Measurements from ENCODE around the gene PARP11. TPM values are rescaled to one million over a fixed set of nuclear protein-coding genes. Genes with fewer than 3 reads are reported as not detected.

The PARP11 gene
- total and polyA plus RNA-seq, 4 donors: 2.2 to 7.1 (median 4.0) TPM

DNA sequence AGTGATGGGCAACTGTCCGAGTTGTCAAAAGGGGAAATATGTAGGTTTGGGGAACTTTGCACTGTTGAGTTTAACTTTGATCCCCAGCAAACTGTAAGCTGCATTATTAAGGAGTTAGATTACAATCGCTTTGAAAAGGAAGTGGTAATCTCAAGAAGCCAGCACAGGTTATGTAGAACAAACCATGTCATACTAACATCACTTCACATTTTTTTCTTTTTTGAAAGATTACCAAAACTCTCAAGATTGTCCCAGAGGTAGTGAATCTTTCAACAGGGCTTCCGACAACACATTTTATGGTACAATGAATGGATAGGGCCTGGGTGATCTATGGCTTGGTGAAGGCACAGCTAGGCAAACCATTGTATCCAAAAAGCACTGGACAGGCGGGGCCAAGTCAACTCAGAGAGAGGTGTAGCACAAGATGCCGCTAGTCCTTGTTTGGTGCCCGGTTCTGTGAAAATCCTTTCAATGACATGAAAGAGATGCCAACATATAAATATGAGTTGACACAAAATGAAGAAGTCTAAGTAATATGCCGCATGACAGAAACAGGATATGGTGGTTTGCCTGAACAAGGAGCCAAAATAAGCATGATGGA lies 24.3 kb upstream of the PARP11 start:
- H3K27me3 ChIP-seq (ENCODE audit: control insufficient read depth in 4 of 4, insufficient read depth in 4 of 4, low read length in 3 of 4): no peaks in the 10 kb centered on the region
- H3K4me3 ChIP-seq (ENCODE audit: low read depth in 1 of 3, low read length in 3 of 3): no peak overlapping the region
- WGBS: 80% methylated on average over 7 of the region's 7 CpGs
- no peaks in the 10 kb centered on the region for H3K36me3 ChIP-seq (ENCODE audit: control insufficient read depth in 4 of 4, insufficient read depth in 3 of 4, low read depth in 1 of 4, low read length in 3 of 4)
- no peak for DNase-seq (ENCODE audit: low spot score)
- H3K9ac ChIP-seq (ENCODE audit: low read depth in 1 of 2, low read length in 2 of 2): no peak overlapping the region
- H3K9me3 ChIP-seq (ENCODE audit: control insufficient read depth in 4 of 4, low read length in 3 of 4): no peaks in the 10 kb centered on the region
- TF ChIP-seq JUND (IDR thresholded peaks at IDR 0.05) (no peak), RAD21 (IDR thresholded peaks at IDR 0.05) (no peak), HNF4A (conservative IDR thresholded peaks at IDR 0.05) (no peak), HNF4G (IDR thresholded peaks at IDR 0.05) (no peak), GABPA (IDR thresholded peaks at IDR 0.05 in 1 of 2, conservative IDR thresholded peaks at IDR 0.05 in 1 of 2) (no peak), FOXA2 (IDR thresholded peaks at IDR 0.05) (no peak)
- TF ChIP-seq, protein P1, sequence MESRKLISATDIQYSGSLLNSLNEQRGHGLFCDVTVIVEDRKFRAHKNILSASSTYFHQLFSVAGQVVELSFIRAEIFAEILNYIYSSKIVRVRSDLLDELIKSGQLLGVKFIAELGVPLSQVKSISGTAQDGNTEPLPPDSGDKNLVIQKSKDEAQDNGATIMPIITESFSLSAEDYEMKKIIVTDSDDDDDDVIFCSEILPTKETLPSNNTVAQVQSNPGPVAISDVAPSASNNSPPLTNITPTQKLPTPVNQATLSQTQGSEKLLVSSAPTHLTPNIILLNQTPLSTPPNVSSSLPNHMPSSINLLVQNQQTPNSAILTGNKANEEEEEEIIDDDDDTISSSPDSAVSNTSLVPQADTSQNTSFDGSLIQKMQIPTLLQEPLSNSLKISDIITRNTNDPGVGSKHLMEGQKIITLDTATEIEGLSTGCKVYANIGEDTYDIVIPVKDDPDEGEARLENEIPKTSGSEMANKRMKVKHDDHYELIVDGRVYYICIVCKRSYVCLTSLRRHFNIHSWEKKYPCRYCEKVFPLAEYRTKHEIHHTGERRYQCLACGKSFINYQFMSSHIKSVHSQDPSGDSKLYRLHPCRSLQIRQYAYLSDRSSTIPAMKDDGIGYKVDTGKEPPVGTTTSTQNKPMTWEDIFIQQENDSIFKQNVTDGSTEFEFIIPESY (IDR thresholded peaks at IDR 0.05): no peak
- no peak overlapping the region for H3K27ac ChIP-seq (ENCODE audit: low read depth in 1 of 2, low read length in 2 of 2)
- no peaks in the 10 kb centered on the region for H3K4me1 ChIP-seq (ENCODE audit: control insufficient read depth in 4 of 4, insufficient read depth in 4 of 4, low read length in 3 of 4)

DNA sequence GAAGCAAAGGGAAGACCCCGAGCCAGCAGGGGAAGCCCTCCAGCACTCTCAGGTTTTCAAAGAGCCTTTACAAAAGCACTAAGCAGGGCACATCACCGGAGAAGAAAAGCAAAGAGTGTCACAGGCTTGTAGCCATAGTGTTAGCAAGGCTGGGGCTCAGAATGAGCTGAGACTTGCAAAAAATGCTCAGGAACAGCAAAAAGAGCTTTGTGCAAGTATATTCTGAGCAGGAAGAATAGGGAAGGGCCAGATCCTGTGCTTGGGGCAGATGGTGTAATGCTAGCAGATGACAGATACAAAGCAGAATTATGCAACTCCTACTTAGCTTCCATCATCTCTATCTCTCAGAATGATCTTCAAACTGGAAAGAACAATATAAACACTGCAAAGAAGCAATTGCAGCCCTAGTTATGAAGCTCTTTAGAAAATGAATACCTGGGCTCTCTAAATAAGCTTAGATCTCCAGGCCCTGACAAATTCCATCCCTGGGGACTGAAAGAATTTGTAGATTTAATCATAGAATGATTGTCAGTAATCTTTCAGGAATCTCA lies 23.7 kb upstream of the PARP11 start:
- WGBS: 59% methylated on average over 2 of the region's 2 CpGs
- Histone ChIP-seq H3K4me3 (ENCODE audit: low read depth in 1 of 3, low read length in 3 of 3) (no peak overlapping the region), H3K9me3 (ENCODE audit: control insufficient read depth in 4 of 4, low read length in 3 of 4) (no peaks in the 10 kb centered on the region), H3K27me3 (ENCODE audit: control insufficient read depth in 4 of 4, insufficient read depth in 4 of 4, low read length in 3 of 4) (no peaks in the 10 kb centered on the region), H3K4me1 (ENCODE audit: control insufficient read depth in 4 of 4, insufficient read depth in 4 of 4, low read length in 3 of 4) (no peaks in the 10 kb centered on the region), H3K36me3 (ENCODE audit: control insufficient read depth in 4 of 4, insufficient read depth in 3 of 4, low read depth in 1 of 4, low read length in 3 of 4) (no peaks in the 10 kb centered on the region), H3K9ac (ENCODE audit: low read depth in 1 of 2, low read length in 2 of 2) (no peak overlapping the region), H3K27ac (ENCODE audit: low read depth in 1 of 2, low read length in 2 of 2) (no peak overlapping the region)
- no peak for TF ChIP-seq NR2F2 (IDR thresholded peaks at IDR 0.05)
- no peak for TF ChIP-seq JUND (IDR thresholded peaks at IDR 0.05)
- no peak for TF ChIP-seq HNF4A (conservative IDR thresholded peaks at IDR 0.05)
- TF ChIP-seq, protein P1 (IDR thresholded peaks at IDR 0.05): no peak
- TF ChIP-seq RAD21 (IDR thresholded peaks at IDR 0.05): no peak
- TF ChIP-seq SP1 (IDR thresholded peaks at IDR 0.05): no peak
- TF ChIP-seq TAF1 (conservative IDR thresholded peaks at IDR 0.05): no peak
- TF ChIP-seq RXRA (IDR thresholded peaks at IDR 0.05): no peak
- TF ChIP-seq HNF4G (IDR thresholded peaks at IDR 0.05): no peak
- TF ChIP-seq, protein P2, sequence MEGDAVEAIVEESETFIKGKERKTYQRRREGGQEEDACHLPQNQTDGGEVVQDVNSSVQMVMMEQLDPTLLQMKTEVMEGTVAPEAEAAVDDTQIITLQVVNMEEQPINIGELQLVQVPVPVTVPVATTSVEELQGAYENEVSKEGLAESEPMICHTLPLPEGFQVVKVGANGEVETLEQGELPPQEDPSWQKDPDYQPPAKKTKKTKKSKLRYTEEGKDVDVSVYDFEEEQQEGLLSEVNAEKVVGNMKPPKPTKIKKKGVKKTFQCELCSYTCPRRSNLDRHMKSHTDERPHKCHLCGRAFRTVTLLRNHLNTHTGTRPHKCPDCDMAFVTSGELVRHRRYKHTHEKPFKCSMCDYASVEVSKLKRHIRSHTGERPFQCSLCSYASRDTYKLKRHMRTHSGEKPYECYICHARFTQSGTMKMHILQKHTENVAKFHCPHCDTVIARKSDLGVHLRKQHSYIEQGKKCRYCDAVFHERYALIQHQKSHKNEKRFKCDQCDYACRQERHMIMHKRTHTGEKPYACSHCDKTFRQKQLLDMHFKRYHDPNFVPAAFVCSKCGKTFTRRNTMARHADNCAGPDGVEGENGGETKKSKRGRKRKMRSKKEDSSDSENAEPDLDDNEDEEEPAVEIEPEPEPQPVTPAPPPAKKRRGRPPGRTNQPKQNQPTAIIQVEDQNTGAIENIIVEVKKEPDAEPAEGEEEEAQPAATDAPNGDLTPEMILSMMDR (IDR thresholded peaks at IDR 0.05; ENCODE audit: low read depth, low read length, missing input control): no peak
- DNase-seq (ENCODE audit: low spot score): no peak

Data from liver (tissue), 9 donors.